Thyroid gland (tissue), 4 donors: ENCODE results near the gene ZFHX2. TPM values are rescaled to one million over a fixed set of nuclear protein-coding genes. Genes with fewer than 3 reads are reported as not detected.

Experiments used
- DNase-seq, 2 donors: peaks; one replicate each; pipeline ENCODE4 v3.0.0-alpha.2; 2019
- H3K27ac ChIP-seq, 3 donors: fragments of 200-600 bp; sonication (generic); 1 replicate in 2 of 3; 2 replicates in 1 of 3; pipeline ENCODE4 v1.5.1; 2016 to 2019; ENCODE audit warnings: mild to moderate bottlenecking in 1 of 3, moderate library complexity in 1 of 3
- H3K27me3 ChIP-seq: fragments of 200-600 bp; sonication (generic); one replicate; pipeline ENCODE4 v1.5.1; 2019
- H3K36me3 ChIP-seq, 2 donors: fragments of 200-600 bp; sonication (generic); one replicate each; pipeline ENCODE4 v1.5.1; 2016 to 2019
- H3K4me1 ChIP-seq, 2 donors: fragments of 200-600 bp; sonication (generic); one replicate each; pipeline ENCODE4 v1.5.1; 2017 to 2019
- H3K4me3 ChIP-seq, 3 donors: fragments of 200-600 bp; sonication (generic); replicated peaks in 1 of 3; 1 replicate in 2 of 3; 2 replicates in 1 of 3; pipeline ENCODE4 v1.5.1; 2016; ENCODE audit warnings: mild to moderate bottlenecking in 1 of 3
- H3K9me3 ChIP-seq: fragments of 200-600 bp; sonication (generic); one replicate; pipeline ENCODE4 v1.5.1; 2017
- CTCF ChIP-seq, 6 experiments: fragments of 200-600 bp in 3 of 6; fragments of 450-650 bp in 3 of 6; sonication (generic) in 3 of 6; IDR thresholded peaks; one replicate each; pipeline ENCODE4 v1.5.1; 2016 to 2019; ENCODE audit warnings: antibody characterized with exemption in 6 of 6, mild to moderate bottlenecking in 2 of 6, inconsistent platforms in 1 of 6, moderate library complexity in 1 of 6
- POLR2A ChIP-seq, 2 donors: fragments of 450-650 bp; IDR thresholded peaks; one replicate each; pipeline ENCODE4 v1.6.1; 2017; ENCODE audit warnings: antibody characterized with exemption in 2 of 2, mild to moderate bottlenecking in 2 of 2, moderate library complexity in 1 of 2
- WGBS, 2 donors: methylation state at CpG; one replicate each; pipeline ENCODE4 v1.1.5; 2017; 5-methylcytosine and 5-hydroxymethylcytosine counted together
- intact Hi-C: fragments of 100-400 bp; cut with DNase I; formaldehyde crosslinking; loops from one replicate; pipeline ENCODE4 v1.15.1; 2023
- total RNA-seq, 4 donors: library from RNA; depleted of rRNA; stranded (reverse); fragments of >200 nt; gene quantifications; one replicate each; pipeline ENCODE4 v1.2.3, GENCODE V29; 2016

ZFHX2 gene
- total RNA-seq, 4 donors from 2014 or later: 0.46 to 2.3 (median 1.4) TPM

GRCh38 chr14:23512156-23512555 is 39.4 kb downstream of the ZFHX2 start:
- TF ChIP-seq CTCF (IDR thresholded peaks at IDR 0.05): no peak
- no peak for TF ChIP-seq POLR2A (IDR thresholded peaks at IDR 0.05)
- H3K4me3 ChIP-seq: no peak overlapping the region
- no peaks in the 10 kb centered on the region for H3K36me3 ChIP-seq
- WGBS, 2 donors: 55 to 60% methylated on average over 13 of the region's 13 CpGs
- H3K27ac ChIP-seq: no peak overlapping the region
- no peaks in the 10 kb centered on the region for H3K9me3 ChIP-seq
- H3K27me3 ChIP-seq: no peaks in the 10 kb centered on the region
- no peaks in the 10 kb centered on the region for H3K4me1 ChIP-seq
- DNase-seq: no peak
- intact Hi-C loops: no loop called here

GRCh38 chr14:23494223-23494622 is 57.3 kb downstream of the ZFHX2 start:
- 50 to 66% methylated on average over 2 of the region's 2 CpGs for WGBS, 2 donors
- Histone ChIP-seq H3K27me3 (no peaks in the 10 kb centered on the region), H3K4me1 (no peaks in the 10 kb centered on the region), H3K9me3 (no peaks in the 10 kb centered on the region), H3K27ac (no peak overlapping the region), H3K4me3 (no peak overlapping the region), H3K36me3 (no peaks in the 10 kb centered on the region)
- intact Hi-C loops: no loop called here
- TF ChIP-seq CTCF (IDR thresholded peaks at IDR 0.05): no peak
- no peak for TF ChIP-seq POLR2A (IDR thresholded peaks at IDR 0.05)
- no peak for DNase-seq

- Histone ChIP-seq H3K9me3 (no peaks in the 10 kb centered on the region), H3K27ac (no peak overlapping the region), H3K4me1 (no peaks in the 10 kb centered on the region), H3K36me3 (no peaks in the 10 kb centered on the region), H3K4me3 (no peak overlapping the region), H3K27me3 (no peaks in the 10 kb centered on the region)
- no peak for DNase-seq
- TF ChIP-seq POLR2A (IDR thresholded peaks at IDR 0.05): no peak
- TF ChIP-seq CTCF (IDR thresholded peaks at IDR 0.05): no peak
- intact Hi-C loops: no loop called here
Measured at GRCh38 chr14:23492618-23493272, 58.8 kb downstream of the ZFHX2 start.

- intact Hi-C loops: no loop called here
- no peak for TF ChIP-seq POLR2A (IDR thresholded peaks at IDR 0.05)
- TF ChIP-seq CTCF (IDR thresholded peaks at IDR 0.05): no peak
- H3K27ac ChIP-seq: no peak overlapping the region
- no peaks in the 10 kb centered on the region for H3K4me1 ChIP-seq
- H3K36me3 ChIP-seq: no peaks in the 10 kb centered on the region
- no peak overlapping the region for H3K4me3 ChIP-seq
- no peaks in the 10 kb centered on the region for H3K27me3 ChIP-seq
- no peaks in the 10 kb centered on the region for H3K9me3 ChIP-seq
- DNase-seq: no peak
- 94 to 95% methylated on average over 7 of the region's 7 CpGs for WGBS, 2 donors
Measured at GRCh38 chr14:23487216-23487615, 64.3 kb downstream of the ZFHX2 start.

- no peaks in the 10 kb centered on the region for H3K36me3 ChIP-seq
- intact Hi-C loops: no loop called here
- WGBS, 2 donors: 72 to 83% methylated on average over 2 of the region's 2 CpGs
Measured at GRCh38 chr14:23486036-23486435, 65.5 kb downstream of the ZFHX2 start.

More at GRCh38 chr14:23486036-23486435, 65.5 kb downstream of the ZFHX2 start:
- H3K9me3 ChIP-seq: no peaks in the 10 kb centered on the region
- H3K4me3 ChIP-seq: no peak overlapping the region
- H3K27ac ChIP-seq: no peak overlapping the region
- no peak for TF ChIP-seq POLR2A (IDR thresholded peaks at IDR 0.05)
- H3K4me1 ChIP-seq: no peaks in the 10 kb centered on the region
- H3K27me3 ChIP-seq: no peaks in the 10 kb centered on the region
- DNase-seq: no peak
